Thoracic aorta (tissue), 2 donors: Measurements from ENCODE around the gene FLOT2. TPM values are rescaled to one million over a fixed set of nuclear protein-coding genes. Genes with fewer than 3 reads are reported as not detected.
A peak's percentile ranks its signal among the peaks of the same experiment; 100 is the strongest.

ENCODE experiments used
- ATAC-seq: fragments of 150-250 bp; one replicate; pipeline ENCODE4 v1.8.0; 2017; ENCODE audit warnings: low read depth; ENCODE audit not compliant: insufficient number of reproducible peaks, low FRiP score
- DNase-seq: peaks from one replicate; pipeline ENCODE4 v3.0.0-alpha.2; 2020; ENCODE audit warnings: low spot score
- H3K27ac ChIP-seq, 2 donors: fragments of 200-600 bp; sonication (generic); 1 replicate in 1 of 2; 2 replicates in 1 of 2; pipeline ENCODE4 v1.5.1; 2016; ENCODE audit warnings: mild to moderate bottlenecking in 2 of 2, moderate library complexity in 2 of 2
- H3K27me3 ChIP-seq: fragments of 200-600 bp; sonication (generic); replicated peaks from 2 replicates; pipeline ENCODE4 v1.6.0; 2016; ENCODE audit warnings: mild to moderate bottlenecking; ENCODE audit not compliant: insufficient read depth
- H3K36me3 ChIP-seq: fragments of 200-600 bp; sonication (generic); one replicate; pipeline ENCODE4 v1.5.1; 2016
- H3K4me1 ChIP-seq, 2 donors: fragments of 200-600 bp; sonication (generic); 1 replicate in 1 of 2; 2 replicates in 1 of 2; pipeline versions ENCODE4 v1.5.1 to v1.6.0; 2016; ENCODE audit warnings: low read depth in 2 of 2, mild to moderate bottlenecking in 1 of 2; ENCODE audit not compliant: control insufficient read depth in 1 of 2
- H3K4me3 ChIP-seq: fragments of 200-600 bp; sonication (generic); 2 replicates; pipeline ENCODE4 v1.5.1; 2016; ENCODE audit warnings: mild to moderate bottlenecking
- H3K9me3 ChIP-seq: fragments of 200-600 bp; sonication (generic); 2 replicates; pipeline ENCODE4 v1.5.1; 2016
- total RNA-seq, 2 donors: library from RNA; depleted of rRNA; stranded (reverse); fragments of >200 nt; gene quantifications; one replicate each; pipeline versions ENCODE4 v1.1.0 to v1.2.3, GENCODE V29; 2016
- TF ChIP-seq, protein P1 (sequence below): fragments of 200-600 bp; sonication (generic); IDR thresholded peaks from one replicate; pipeline ENCODE4 v1.5.1; 2019; ENCODE audit warnings: antibody characterized with exemption

FLOT2 gene
- total RNA-seq, 2 donors from 2014 or later = 71.3 to 92.1 TPM

DNA sequence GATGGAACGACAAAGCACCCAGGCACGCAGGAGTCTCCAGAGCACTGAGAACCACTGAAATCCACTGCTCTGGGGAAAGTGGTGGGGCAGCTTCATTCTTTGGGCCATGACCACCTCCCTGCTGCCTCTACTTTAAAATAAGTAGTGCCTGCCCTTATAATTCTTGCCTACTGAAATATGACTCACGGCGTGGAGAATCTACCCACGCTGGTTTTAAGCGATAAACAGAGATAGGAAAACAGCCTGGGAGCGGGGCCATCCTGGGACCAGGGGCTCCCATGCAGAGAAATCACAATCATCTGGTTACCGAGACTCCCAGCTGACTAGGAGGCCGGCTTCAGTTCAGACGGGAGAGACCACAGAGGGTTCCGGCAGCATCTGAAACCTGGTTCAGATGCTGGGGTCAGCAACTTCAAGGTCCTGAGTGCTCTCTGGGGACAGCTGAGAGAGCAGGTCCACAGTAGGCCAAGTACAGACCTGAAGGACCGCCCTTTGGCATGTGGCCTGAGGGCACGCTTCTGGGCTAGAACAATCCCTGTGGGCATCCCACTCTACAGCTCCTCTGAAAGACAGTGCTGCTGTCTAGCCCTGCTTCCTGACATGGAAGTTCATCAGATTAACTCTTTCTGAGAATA is 14.0 kb upstream of the FLOT2 start:
- peaks cover 70% of the 10 kb centered on the region for H3K36me3 ChIP-seq
- H3K27me3 ChIP-seq = no peaks in the 10 kb centered on the region
- no peaks in the 10 kb centered on the region for H3K9me3 ChIP-seq
- peaks cover 10 to 19% of the 10 kb centered on the region in 2 donors for H3K4me1 ChIP-seq
- ATAC-seq = no peak
- DNase-seq = no peak
- TF ChIP-seq, protein P1, sequence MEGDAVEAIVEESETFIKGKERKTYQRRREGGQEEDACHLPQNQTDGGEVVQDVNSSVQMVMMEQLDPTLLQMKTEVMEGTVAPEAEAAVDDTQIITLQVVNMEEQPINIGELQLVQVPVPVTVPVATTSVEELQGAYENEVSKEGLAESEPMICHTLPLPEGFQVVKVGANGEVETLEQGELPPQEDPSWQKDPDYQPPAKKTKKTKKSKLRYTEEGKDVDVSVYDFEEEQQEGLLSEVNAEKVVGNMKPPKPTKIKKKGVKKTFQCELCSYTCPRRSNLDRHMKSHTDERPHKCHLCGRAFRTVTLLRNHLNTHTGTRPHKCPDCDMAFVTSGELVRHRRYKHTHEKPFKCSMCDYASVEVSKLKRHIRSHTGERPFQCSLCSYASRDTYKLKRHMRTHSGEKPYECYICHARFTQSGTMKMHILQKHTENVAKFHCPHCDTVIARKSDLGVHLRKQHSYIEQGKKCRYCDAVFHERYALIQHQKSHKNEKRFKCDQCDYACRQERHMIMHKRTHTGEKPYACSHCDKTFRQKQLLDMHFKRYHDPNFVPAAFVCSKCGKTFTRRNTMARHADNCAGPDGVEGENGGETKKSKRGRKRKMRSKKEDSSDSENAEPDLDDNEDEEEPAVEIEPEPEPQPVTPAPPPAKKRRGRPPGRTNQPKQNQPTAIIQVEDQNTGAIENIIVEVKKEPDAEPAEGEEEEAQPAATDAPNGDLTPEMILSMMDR = no peak
- no peak overlapping the region for H3K27ac ChIP-seq
- H3K4me3 ChIP-seq = no peak overlapping the region

DNA sequence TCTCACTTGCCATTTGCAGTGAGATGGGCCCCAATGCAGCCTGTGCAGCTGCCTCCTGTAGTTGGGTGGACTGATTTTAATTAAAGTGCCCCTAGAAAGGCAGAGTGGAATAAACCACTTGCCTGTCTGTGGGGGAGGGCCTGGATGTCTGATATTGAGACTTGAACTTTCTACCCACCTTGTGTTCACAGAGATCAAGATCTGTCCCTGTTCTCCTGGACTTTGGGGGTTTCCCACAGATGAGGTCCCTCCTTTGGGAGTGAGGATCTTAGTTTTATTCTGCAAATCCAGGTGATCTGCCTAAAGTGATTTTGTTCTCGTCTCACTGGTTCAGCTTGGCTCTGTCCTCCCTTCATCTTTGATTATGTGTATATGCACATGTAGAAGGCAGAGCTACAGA is 13.0 kb upstream of the FLOT2 start:
- no peak overlapping the region for H3K27ac ChIP-seq
- H3K27me3 ChIP-seq = no peaks in the 10 kb centered on the region
- H3K4me1 ChIP-seq = peaks cover 10 to 19% of the 10 kb centered on the region in 2 donors
- no peaks in the 10 kb centered on the region for H3K9me3 ChIP-seq
- DNase-seq (no peak), ATAC-seq (no peak)
- TF ChIP-seq, protein P1 = no peak
- H3K36me3 ChIP-seq = peaks cover 72% of the 10 kb centered on the region
- H3K4me3 ChIP-seq = no peak overlapping the region

DNA sequence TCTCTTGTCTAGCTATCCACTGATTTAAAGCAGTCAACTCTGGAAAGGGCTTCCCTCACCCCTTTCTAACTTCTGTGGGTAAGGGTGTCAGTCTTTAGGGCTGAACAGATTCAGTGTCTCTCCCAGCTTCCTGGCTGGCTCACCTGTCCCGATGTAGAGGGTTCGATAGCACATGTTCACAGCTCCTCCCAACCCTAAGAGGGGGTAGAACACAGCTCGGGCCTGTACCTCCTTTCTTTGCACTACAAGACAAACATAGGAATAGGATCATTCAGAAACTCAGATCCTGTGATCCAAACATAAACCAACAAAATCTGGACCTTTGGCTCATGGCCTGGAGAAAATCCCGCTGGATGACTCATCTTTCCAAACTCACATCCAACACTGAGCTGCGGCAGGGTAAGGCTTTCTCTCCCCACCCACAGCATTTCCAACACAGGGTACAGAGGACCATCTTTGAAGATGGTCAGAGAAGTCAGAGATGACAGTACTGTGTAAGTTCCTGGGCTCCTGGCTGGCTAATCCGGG is 11.2 kb upstream of the FLOT2 start:
- Histone ChIP-seq H3K4me1 (peaks cover 10 to 19% of the 10 kb centered on the region in 2 donors), H3K27me3 (no peaks in the 10 kb centered on the region), H3K36me3 (peaks cover 59% of the 10 kb centered on the region), H3K4me3 (no peak overlapping the region), H3K27ac (peak overlapping the region; percentile 60 to 79), H3K9me3 (no peaks in the 10 kb centered on the region)
- ATAC-seq (peak; percentile 91), DNase-seq (no peak)
- TF ChIP-seq, protein P1 = no peak

DNA sequence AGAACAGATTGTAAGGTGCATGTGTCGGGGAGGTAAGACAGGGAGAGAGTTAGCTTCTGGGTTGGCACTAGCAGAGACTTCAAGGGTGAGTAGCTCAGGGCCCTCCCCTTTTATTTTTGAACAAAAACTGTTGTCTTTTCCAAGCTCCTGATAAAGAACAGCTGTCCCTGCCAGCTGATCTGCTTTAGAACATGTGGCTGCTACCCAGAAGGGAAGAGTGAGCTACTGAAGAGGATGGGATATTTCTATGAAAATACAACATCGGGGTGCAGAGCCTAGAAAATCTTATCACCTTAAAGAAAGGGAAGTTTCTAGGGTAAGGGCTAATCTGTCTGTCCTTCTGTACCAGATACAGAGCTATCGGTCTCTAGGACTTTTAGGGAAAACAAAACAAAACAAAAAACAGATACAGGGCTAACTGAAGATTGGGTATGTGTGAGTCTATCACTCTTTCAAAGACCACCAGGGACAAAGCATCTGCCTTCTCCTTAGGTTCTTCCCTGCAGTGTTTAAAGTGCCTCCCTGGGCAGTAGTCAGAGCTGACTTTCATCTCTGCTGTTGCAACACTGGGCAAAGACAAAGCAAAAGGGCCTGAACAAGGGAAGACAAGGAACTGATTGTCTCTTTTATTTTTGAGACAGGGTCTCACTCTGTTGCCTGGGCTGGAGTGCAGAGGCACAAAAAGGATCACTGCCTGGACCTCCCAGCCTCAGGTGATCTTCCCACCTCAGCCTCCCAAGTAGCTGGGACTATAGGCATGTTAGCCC is 10.4 kb upstream of the FLOT2 start:
- TF ChIP-seq, protein P1 = no peak
- Histone ChIP-seq H3K9me3 (no peaks in the 10 kb centered on the region), H3K27ac (peak overlapping the region; percentile 60 to 79), H3K4me3 (no peak overlapping the region), H3K4me1 (peaks cover 14 to 26% of the 10 kb centered on the region in 2 donors), H3K27me3 (no peaks in the 10 kb centered on the region), H3K36me3 (peaks cover 51% of the 10 kb centered on the region)
- DNase-seq (no peak), ATAC-seq (no peak)

DNA sequence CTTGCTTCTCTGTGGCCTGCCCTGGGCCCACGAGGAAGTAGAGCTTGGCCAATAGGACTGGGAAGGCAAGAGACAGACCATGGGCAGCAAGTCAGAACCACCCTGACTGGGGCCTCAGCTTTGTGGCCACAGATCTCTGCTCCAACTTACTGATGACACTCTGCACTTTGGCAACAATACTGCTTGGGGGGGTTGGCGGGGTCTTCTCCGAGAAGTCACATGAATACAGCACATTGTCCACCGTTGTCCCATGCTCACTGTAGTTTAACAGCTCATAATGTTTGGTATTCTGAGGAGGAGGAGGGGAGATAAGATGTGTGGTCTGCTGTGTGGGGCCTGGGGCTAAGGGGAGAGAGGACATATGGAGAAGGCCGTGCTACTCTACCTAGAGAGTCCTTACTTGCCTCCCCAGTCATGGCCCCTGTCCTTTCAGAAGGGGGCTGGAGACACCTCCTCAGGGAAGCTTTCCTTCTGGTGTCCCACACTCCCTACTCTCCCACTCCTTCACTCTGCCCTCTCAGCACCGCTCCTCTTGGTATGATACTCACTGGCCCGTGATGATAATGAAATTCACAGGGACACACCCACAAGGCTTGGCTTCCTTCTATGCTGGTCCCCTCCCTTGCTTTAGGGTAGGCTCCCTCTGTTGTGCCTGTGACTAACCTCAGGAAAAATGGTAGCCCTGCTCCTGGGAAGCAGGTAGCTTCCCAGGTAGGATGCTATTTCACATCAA is 9.3 kb upstream of the FLOT2 start:
- no peak for DNase-seq
- no peak overlapping the region for H3K4me3 ChIP-seq
- H3K9me3 ChIP-seq = no peaks in the 10 kb centered on the region
- H3K36me3 ChIP-seq = peaks cover 41% of the 10 kb centered on the region
- peak overlapping the region in 1 of 2 donors; percentile 24 for H3K27ac ChIP-seq
- no peaks in the 10 kb centered on the region for H3K27me3 ChIP-seq
- H3K4me1 ChIP-seq = peaks cover 14 to 30% of the 10 kb centered on the region in 2 donors
- ATAC-seq = no peak
- TF ChIP-seq, protein P1 = no peak
